Measurements from ENCODE around the gene NPHP4. TPM values are rescaled to one million over a fixed set of nuclear protein-coding genes. Genes with fewer than 3 reads are reported as not detected.
"Not testable (repeated sequence)": the region's sequence is repeated elsewhere in the genome, so short reads cannot be mapped to it uniquely, and the experiment has no call there.

NPHP4 gene
- total RNA-seq, 1 donor from 2014 or later: 19.5 TPM

GRCh38 chr1:5937373-5937857, 54.8 kb downstream of the NPHP4 start:
- intact Hi-C loops (cut with micrococcal nuclease): no loop called here

GRCh38 chr1:5936621-5937372, 55.4 kb downstream of the NPHP4 start:
- intact Hi-C loops (cut with micrococcal nuclease): no loop called here

- intact Hi-C loops (cut with micrococcal nuclease): no loop called here
Measured at GRCh38 chr1:5936126-5936525, 56.1 kb downstream of the NPHP4 start.

- intact Hi-C loops (cut with micrococcal nuclease): no loop called here
Measured at GRCh38 chr1:5935026-5935425, 57.2 kb downstream of the NPHP4 start.

- intact Hi-C loops (cut with micrococcal nuclease): no loop called here
Measured at GRCh38 chr1:5934058-5934884, 58.0 kb downstream of the NPHP4 start.

GRCh38 chr1:5933676-5934057, 58.6 kb downstream of the NPHP4 start:
- intact Hi-C loops (cut with micrococcal nuclease): no loop called here

- intact Hi-C loops (cut with micrococcal nuclease): no loop called here
Measured at GRCh38 chr1:5933050-5933449, 59.2 kb downstream of the NPHP4 start.

GRCh38 chr1:5928714-5929400, 63.4 kb downstream of the NPHP4 start:
- intact Hi-C loops (cut with micrococcal nuclease): no loop called here

GRCh38 chr1:5927506-5928370, 64.5 kb downstream of the NPHP4 start:
- intact Hi-C loops (cut with micrococcal nuclease): no loop called here

GRCh38 chr1:5926686-5927435, 65.4 kb downstream of the NPHP4 start:
- intact Hi-C loops (cut with micrococcal nuclease): no loop called here

GRCh38 chr1:5922700-5923330, 69.4 kb downstream of the NPHP4 start:
- intact Hi-C loops (cut with micrococcal nuclease): not testable (repeated sequence)

- intact Hi-C loops (cut with micrococcal nuclease): no loop called here
Measured at GRCh38 chr1:5921671-5922070, 70.6 kb downstream of the NPHP4 start.

GRCh38 chr1:5921129-5921528, 71.1 kb downstream of the NPHP4 start:
- intact Hi-C loops (cut with micrococcal nuclease): no loop called here

- intact Hi-C loops (cut with micrococcal nuclease): no loop called here
Measured at GRCh38 chr1:5920201-5920600, 72.0 kb downstream of the NPHP4 start.

- intact Hi-C loops (cut with micrococcal nuclease): no loop called here
Measured at GRCh38 chr1:5918275-5918649, 74.0 kb downstream of the NPHP4 start.

GRCh38 chr1:5917591-5918274, 74.5 kb downstream of the NPHP4 start:
- intact Hi-C loops (cut with micrococcal nuclease): no loop called here

- intact Hi-C loops (cut with micrococcal nuclease): no loop called here
Measured at GRCh38 chr1:5917281-5917590, 75.0 kb downstream of the NPHP4 start.

GRCh38 chr1:5916572-5917280, 75.5 kb downstream of the NPHP4 start:
- intact Hi-C loops (cut with micrococcal nuclease): loop anchor here (1.0 kb wide), 3 partner anchors 39 to 402 kb away; no protein-coding TSS in a partner anchor
